Transverse colon (tissue), 4 donors: ENCODE measurements around the gene CRABP2. TPM values are rescaled to one million over a fixed set of nuclear protein-coding genes. Genes with fewer than 3 reads are reported as not detected.

ENCODE experiments used
- DNase-seq: peaks from one replicate; pipeline ENCODE4 v3.0.0-alpha.2; 2019
- H3K27ac ChIP-seq, 4 donors: fragments of 200-600 bp; sonication (generic); 2 replicates each; pipeline ENCODE4 v1.5.1; 2016 to 2018; ENCODE audit warnings: inconsistent platforms in 4 of 4
- H3K27me3 ChIP-seq: fragments of 200-600 bp; sonication (generic); 2 replicates; pipeline ENCODE4 v1.5.1; 2017; ENCODE audit warnings: inconsistent platforms
- H3K36me3 ChIP-seq, 4 donors: fragments of 200-600 bp; sonication (generic); 2 replicates each; pipeline ENCODE4 v1.5.1; 2017 to 2019; ENCODE audit warnings: inconsistent platforms in 4 of 4
- H3K4me1 ChIP-seq, 4 donors: fragments of 200-600 bp; sonication (generic); 2 replicates each; pipeline ENCODE4 v1.5.1; 2017 to 2020; ENCODE audit warnings: inconsistent platforms in 4 of 4
- H3K4me3 ChIP-seq, 4 donors: fragments of 200-600 bp; sonication (generic); 1 replicate in 1 of 4; 2 replicates in 3 of 4; pipeline versions ENCODE4 v1.5.1 to v1.6.1; 2017 to 2019; ENCODE audit warnings: inconsistent platforms in 4 of 4
- H3K9me3 ChIP-seq, 2 donors: fragments of 200-600 bp; sonication (generic); 2 replicates each; pipeline ENCODE4 v1.5.1; 2017 to 2019; ENCODE audit warnings: inconsistent platforms in 2 of 2
- CTCF ChIP-seq, 5 experiments: fragments of 200-600 bp in 3 of 5; fragments of 450-650 bp in 2 of 5; sonication (generic) in 3 of 5; IDR thresholded peaks; 1 replicate in 2 of 5; 2 replicates in 3 of 5; pipeline ENCODE4 v1.5.1; 2016 to 2017; ENCODE audit warnings: antibody characterized with exemption in 5 of 5, inconsistent platforms in 3 of 5, mild to moderate bottlenecking in 2 of 5, moderate library complexity in 1 of 5
- EP300 ChIP-seq: sonication (generic); formaldehyde crosslinking; IDR thresholded peaks from one replicate; pipeline ENCODE4 v1.6.1; 2017; ENCODE audit warnings: antibody characterized with exemption, low read depth
- POLR2A ChIP-seq: fragments of 450-650 bp; IDR thresholded peaks from one replicate; pipeline ENCODE4 v1.6.1; 2016; ENCODE audit warnings: antibody characterized with exemption, mild to moderate bottlenecking, moderate library complexity
- POLR2AphosphoS5 ChIP-seq, 3 donors: sonication (generic); formaldehyde crosslinking; IDR thresholded peaks; one replicate each; pipeline ENCODE4 v1.6.1; 2016; ENCODE audit warnings: antibody characterized with exemption in 3 of 3
- WGBS, 2 donors: methylation state at CpG; one replicate each; pipeline ENCODE4 v1.1.5; 2018; ENCODE audit warnings: low coverage in 1 of 2; 5-methylcytosine and 5-hydroxymethylcytosine counted together
- in situ Hi-C, 4 donors: fragments of 200-750 bp; cut with MboI; loops; one replicate each; pipeline versions ENCODE4 v1.15.0 to v1.15.1; 2017; ENCODE audit warnings: low sequenced_read_pairs in 3 of 4, low pct_ligation_motif_present in 1 of 4, low pct_unique_long_range_greater_than_20kb in 1 of 4
- intact Hi-C: fragments of 100-400 bp; cut with DNase I; formaldehyde crosslinking; loops from one replicate; pipeline ENCODE4 v1.15.1; 2023; ENCODE audit warnings: low total_unique reads
- total RNA-seq, 4 donors: library from RNA; depleted of rRNA; stranded (reverse); fragments of >200 nt; gene quantifications; one replicate each; pipeline ENCODE4 v1.1.0, GENCODE V29; 2016

CRABP2 gene
- total RNA-seq, 4 donors from 2014 or later: 0.79 to 1.9 TPM; not detected in 2

DNA sequence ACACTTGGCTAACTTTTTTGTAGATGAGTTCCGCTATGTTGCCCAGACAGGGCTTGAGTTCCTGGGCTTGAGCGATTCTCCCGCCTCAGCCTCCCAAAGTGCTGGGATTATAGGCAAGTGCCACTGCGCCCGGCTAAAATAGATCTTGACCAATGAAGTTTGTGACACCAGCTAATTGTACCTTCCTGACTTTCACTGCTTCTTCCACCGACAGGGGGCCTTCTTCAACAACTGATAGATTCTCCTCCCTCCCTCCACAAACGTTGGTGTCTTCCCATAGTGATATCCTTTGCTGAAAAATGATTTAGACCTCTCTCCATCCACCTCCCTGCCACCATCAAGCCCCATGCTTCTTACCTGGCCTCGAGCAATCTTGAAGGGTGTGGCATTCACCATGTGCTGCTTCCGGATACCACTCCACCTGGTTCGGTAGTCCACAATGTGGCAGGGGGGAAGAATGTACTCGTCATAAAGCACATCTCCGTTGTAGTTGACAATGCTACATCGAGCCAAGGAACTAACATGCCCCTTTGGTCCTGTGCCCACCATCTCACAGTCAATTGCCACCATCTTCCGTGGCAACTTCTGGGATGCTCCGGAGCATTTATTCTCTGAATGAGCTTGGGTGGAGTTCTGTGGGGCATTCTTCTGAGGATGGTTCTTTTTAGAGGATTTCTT, 21.3 kb upstream of the CRABP2 start:
- in situ Hi-C loops (no loop called here), intact Hi-C loops (no loop called here)
- Histone ChIP-seq H3K36me3 (peaks cover 0 to 26% (median 8%) of the 10 kb centered on the region in 4 donors), H3K27ac (peak overlapping the region; percentile 42 to 98 (median 74)), H3K9me3 (no peaks in the 10 kb centered on the region), H3K4me1 (peaks cover 25 to 46% (median 38%) of the 10 kb centered on the region in 4 donors), H3K4me3 (peak overlapping the region in 2 of 4 donors; percentile 12 to 71), H3K27me3 (no peaks in the 10 kb centered on the region)
- TF ChIP-seq POLR2AphosphoS5 (IDR thresholded peaks at IDR 0.05) (no peak), CTCF (IDR thresholded peaks at IDR 0.05) (peak; percentile 36 to 61 (median 42))
- DNase-seq: peak; percentile 64
- WGBS, 2 donors: 40 to 45% methylated on average over 4 to 15 of the region's 15 CpGs

DNA sequence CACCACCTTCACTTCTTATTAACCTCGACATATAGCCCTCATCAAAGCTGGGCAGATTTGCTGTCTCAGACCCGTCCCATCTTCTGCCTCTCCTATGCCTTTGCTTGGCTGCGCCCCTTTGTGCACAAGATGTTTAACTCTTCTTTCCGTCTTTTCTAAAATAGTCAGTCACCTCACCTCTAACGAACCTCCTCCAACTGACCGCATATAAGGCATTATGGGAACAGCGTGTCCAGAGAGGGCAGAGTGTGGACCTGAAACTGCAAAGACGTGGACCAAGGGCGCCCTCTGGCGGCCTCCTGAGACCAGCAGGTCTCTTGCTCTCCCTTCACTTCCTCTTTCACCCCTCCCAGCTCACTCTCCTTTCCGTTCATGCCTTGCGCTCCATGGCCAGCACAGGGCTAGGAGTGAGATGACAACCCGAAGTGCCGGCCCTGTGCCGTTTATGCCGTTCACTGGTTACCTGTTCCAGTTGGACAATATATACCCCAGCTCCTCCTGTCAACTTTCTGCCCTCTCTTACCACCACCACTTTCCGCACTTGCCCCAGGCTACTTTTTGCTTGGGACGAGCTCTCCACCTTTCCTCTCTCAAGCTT, 20.4 kb upstream of the CRABP2 start:
- Histone ChIP-seq H3K27ac (peak overlapping the region; percentile 42 to 98 (median 74)), H3K36me3 (peaks cover 0 to 32% (median 10%) of the 10 kb centered on the region in 4 donors), H3K9me3 (no peaks in the 10 kb centered on the region), H3K4me1 (peaks cover 25 to 46% (median 38%) of the 10 kb centered on the region in 4 donors), H3K27me3 (no peaks in the 10 kb centered on the region), H3K4me3 (peak overlapping the region in 3 of 4 donors; percentile 10 to 71 (median 12))
- WGBS, 2 donors: 7 to 16% methylated on average over 11 to 18 of the region's 18 CpGs
- in situ Hi-C loops: no loop called here
- peak; percentile 91 for DNase-seq
- TF ChIP-seq POLR2AphosphoS5 (IDR thresholded peaks at IDR 0.05) (peak in 1 of 3 donors; percentile 23), CTCF (IDR thresholded peaks at IDR 0.05) (peak; percentile 92 to 96 (median 93)), POLR2A (no peak)
- intact Hi-C loops: loop anchor here (1.0 kb wide), 1 partner anchor 36 kb away; no protein-coding TSS in a partner anchor

DNA sequence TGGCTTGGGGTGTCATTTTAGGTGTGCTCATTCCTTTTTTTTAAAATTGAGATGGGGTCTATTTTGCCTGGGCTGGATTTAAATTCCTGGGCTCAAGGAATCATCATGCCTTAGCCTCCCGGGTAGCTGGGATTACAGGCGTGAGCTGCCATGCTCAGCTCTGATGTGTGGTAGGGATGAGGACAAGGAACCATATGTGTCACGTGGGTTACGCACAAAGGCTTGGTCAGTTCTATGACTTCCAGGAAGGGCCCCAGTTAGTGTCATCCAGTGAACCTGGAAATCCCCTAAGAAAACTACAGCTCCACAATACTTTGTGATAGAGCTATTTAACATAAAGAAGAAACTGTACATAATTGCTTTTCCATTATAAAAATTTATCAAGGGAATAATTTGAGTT, 16.2 kb upstream of the CRABP2 start:
- TF ChIP-seq POLR2A: no peak
- TF ChIP-seq POLR2AphosphoS5 (IDR thresholded peaks at IDR 0.05): no peak
- no peak for TF ChIP-seq CTCF (IDR thresholded peaks at IDR 0.05)
- no peak for TF ChIP-seq EP300
- H3K36me3 ChIP-seq: peaks cover 0 to 33% (median 10%) of the 10 kb centered on the region in 4 donors
- in situ Hi-C loops: loop anchor here in 1 of 4 donors (5.0 kb wide), 1 partner anchor 34 kb away; no protein-coding TSS in a partner anchor

DNA sequence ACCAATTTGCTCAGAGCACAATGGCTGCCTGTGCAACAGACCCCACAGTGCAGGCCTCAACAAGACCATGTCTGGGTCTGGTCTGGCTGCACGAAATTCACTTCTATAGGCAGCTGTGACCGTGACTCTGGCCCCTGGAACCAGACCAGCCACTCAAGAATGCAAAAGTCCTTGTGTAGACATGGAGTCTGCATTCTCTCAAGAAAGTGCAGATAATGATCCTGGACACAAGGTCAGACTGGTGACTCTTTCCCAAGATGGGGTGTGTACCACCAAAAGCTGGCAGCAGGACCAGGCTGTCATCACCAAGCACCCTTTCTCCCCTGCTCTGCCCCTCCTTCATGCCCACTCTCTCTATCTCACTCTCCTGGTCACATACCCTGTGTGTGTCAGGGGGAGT, 15.7 kb upstream of the CRABP2 start:
- Histone ChIP-seq H3K36me3 (peaks cover 0 to 33% (median 10%) of the 10 kb centered on the region in 4 donors), H3K27ac (no peak overlapping the region), H3K4me1 (peaks cover 11 to 19% (median 18%) of the 10 kb centered on the region in 4 donors), H3K27me3 (no peaks in the 10 kb centered on the region), H3K9me3 (no peaks in the 10 kb centered on the region), H3K4me3 (no peak overlapping the region)
- intact Hi-C loops: no loop called here
- DNase-seq: no peak
- 81% methylated on average over 2 of the region's 2 CpGs; no CpG with 5 or more reads in 1 of the 2 donors for WGBS, 2 donors
- no peak for TF ChIP-seq CTCF (IDR thresholded peaks at IDR 0.05)
- TF ChIP-seq POLR2AphosphoS5 (IDR thresholded peaks at IDR 0.05): no peak
- no peak for TF ChIP-seq EP300
- TF ChIP-seq POLR2A: no peak
- in situ Hi-C loops: loop anchor here in 1 of 4 donors (5.0 kb wide), 1 partner anchor 34 kb away; no protein-coding TSS in a partner anchor

More for the DNA sequence above, 16.2 kb upstream of the CRABP2 start:
- no peaks in the 10 kb centered on the region for H3K9me3 ChIP-seq
- intact Hi-C loops: no loop called here
- H3K27me3 ChIP-seq: no peaks in the 10 kb centered on the region
- H3K4me3 ChIP-seq: no peak overlapping the region
- DNase-seq: no peak
- H3K27ac ChIP-seq: no peak overlapping the region
- H3K4me1 ChIP-seq: peaks cover 15 to 23% (median 22%) of the 10 kb centered on the region in 4 donors
- 69% methylated on average over 4 of the region's 4 CpGs; no CpG with 5 or more reads in 1 of the 2 donors for WGBS, 2 donors
